Psoas muscle (tissue), 8 donors: ENCODE results near the gene EXOC7. TPM values are rescaled to one million over a fixed set of nuclear protein-coding genes. Genes with fewer than 3 reads are reported as not detected.

ENCODE experiments used
- ATAC-seq, 4 donors: fragments of 200-7000 bp; cut with Tn5 transposase; one replicate each; pipeline ENCODE4 v1.9.1; 2020; ENCODE audit warnings: moderate library complexity in 3 of 4, mild to moderate bottlenecking in 2 of 4
- DNase-seq, 2 donors: peaks; one replicate each; pipeline ENCODE4 v3.0.0-alpha.2; 2020
- H3K27ac ChIP-seq: fragments of 200-600 bp; one replicate; pipeline ENCODE4 v1.8.0; 2022
- H3K27me3 ChIP-seq, 3 donors: fragments of 200-600 bp in 1 of 3; one replicate each; pipeline versions ENCODE4 v1.6.1 to v1.8.0; 2013 to 2022; ENCODE audit warnings: low read length in 2 of 3, mild to moderate bottlenecking in 2 of 3, moderate library complexity in 1 of 3; ENCODE audit not compliant: insufficient read depth in 3 of 3
- H3K36me3 ChIP-seq, 2 donors: fragments of 200-600 bp in 1 of 2; one replicate each; pipeline versions ENCODE4 v1.6.1 to v1.8.0; 2013 to 2022; ENCODE audit warnings: low read depth in 1 of 2, mild to moderate bottlenecking in 1 of 2, moderate library complexity in 1 of 2; ENCODE audit not compliant: insufficient read depth in 1 of 2
- H3K4me1 ChIP-seq: fragments of 200-600 bp; one replicate; pipeline ENCODE4 v1.8.0; 2022
- H3K4me3 ChIP-seq: fragments of 200-600 bp; one replicate; pipeline ENCODE4 v1.8.0; 2022; ENCODE audit warnings: mild to moderate bottlenecking
- H3K9me3 ChIP-seq: fragments of 200-600 bp; one replicate; pipeline ENCODE4 v1.8.0; 2022
- CTCF ChIP-seq: fragments of 200-600 bp; IDR thresholded peaks from one replicate; pipeline ENCODE4 v1.8.0; 2022; ENCODE audit warnings: antibody characterized with exemption
- WGBS, 3 donors: extraction: QIAGEN DNeasy Blood & Tissue Kit; methylation state at CpG; one replicate each; pipeline versions ENCODE4 v1.1.6 to v1.1.7; 2013; 5-methylcytosine and 5-hydroxymethylcytosine counted together
- intact Hi-C, 2 donors: fragments of 100-400 bp; cut with DNase I; formaldehyde crosslinking; loops; one replicate each; pipeline versions ENCODE4 v1.11.0 to v1.14.2; 2022
- polyA plus RNA-seq, 3 donors: library from polyadenylated mRNA; stranded (reverse); fragments of 200-250 nt; gene quantifications; one replicate each; pipeline ENCODE4 v1.2.3, GENCODE V29; 2013
- total RNA-seq, 4 donors: library from RNA; stranded (reverse); fragmentation: NEBNext Ultra II Directional in 2 of 4; extraction: Animal tissue kit (Norgen Biotek cat#: 25700) in 2 of 4; gene quantifications; one replicate each; pipeline versions ENCODE4 v1.2.1 to v1.2.4, GENCODE V29; 2021 to 2023
- donor health status: healthy with polysubstance abuse.
- donor health status: DM: no; HTN: no; CAD: no; lungs with moderate emphysema.
- donor health status: Bipolar disorder and iron deficiency.
- donor health status: healthy.
- donor health status: DM: yes; HTN: yes; CAD: no.
- donor health status: DM: no; HTN: no; CAD: no.
- donor health status: DM: no; HTN: no; CAD: no.
- donor health status: DM: yes; HTN: yes; CAD: no.

Gene EXOC7
- total and polyA plus RNA-seq, 7 donors = 26.3 to 61.0 (median 56.0) TPM

GRCh38 chr17:76085731-76086366 is 17.7 kb downstream of the EXOC7 start:
- Histone ChIP-seq H3K27me3 (no peaks in the 10 kb centered on the region), H3K4me1 (no peaks in the 10 kb centered on the region), H3K27ac (no peak overlapping the region), H3K36me3 (peaks cover 5 to 86% of the 10 kb centered on the region in 2 donors), H3K9me3 (no peaks in the 10 kb centered on the region), H3K4me3 (no peak overlapping the region)
- TF ChIP-seq CTCF = no peak
- ATAC-seq (no peak), DNase-seq (no peak)
- 91 to 92% (median 91%) methylated on average over 13 of the region's 13 CpGs for WGBS, 3 donors
- intact Hi-C loops = no loop called here

- intact Hi-C loops = no loop called here
- no peak overlapping the region for H3K4me3 ChIP-seq
These were observed 18.4 kb downstream of the EXOC7 start for GRCh38 chr17:76085066-76085730.

GRCh38 chr17:76083536-76084182 is 19.9 kb downstream of the EXOC7 start:
- Histone ChIP-seq H3K27ac (no peak overlapping the region), H3K36me3 (peaks cover 5 to 64% of the 10 kb centered on the region in 2 donors), H3K4me3 (no peak overlapping the region), H3K27me3 (peaks cover 0 to 8% (median 0%) of the 10 kb centered on the region in 3 donors), H3K9me3 (no peaks in the 10 kb centered on the region), H3K4me1 (no peaks in the 10 kb centered on the region)
- no peak for TF ChIP-seq CTCF
- 82 to 88% (median 82%) methylated on average over 15 of the region's 15 CpGs for WGBS, 3 donors
- ATAC-seq (no peak), DNase-seq (no peak)
- intact Hi-C loops = no loop called here

More at GRCh38 chr17:76085066-76085730, 18.4 kb downstream of the EXOC7 start:
- Histone ChIP-seq H3K27me3 (no peaks in the 10 kb centered on the region), H3K27ac (no peak overlapping the region), H3K4me1 (no peaks in the 10 kb centered on the region), H3K36me3 (peaks cover 5 to 80% of the 10 kb centered on the region in 2 donors), H3K9me3 (no peaks in the 10 kb centered on the region)
- WGBS, 3 donors = 80 to 86% (median 82%) methylated on average over 17 of the region's 17 CpGs
- ATAC-seq (no peak), DNase-seq (no peak)
- no peak for TF ChIP-seq CTCF

- ATAC-seq (no peak), DNase-seq (no peak)
- H3K4me1 ChIP-seq = no peaks in the 10 kb centered on the region
- no peaks in the 10 kb centered on the region for H3K9me3 ChIP-seq
- WGBS, 3 donors = 82 to 84% (median 83%) methylated on average over 20 of the region's 20 CpGs
- peaks cover 0 to 17% (median 3%) of the 10 kb centered on the region in 3 donors for H3K27me3 ChIP-seq
- no peak for TF ChIP-seq CTCF
- peaks cover 3 to 54% of the 10 kb centered on the region in 2 donors for H3K36me3 ChIP-seq
- no peak overlapping the region for H3K27ac ChIP-seq
- intact Hi-C loops = no loop called here
- no peak overlapping the region for H3K4me3 ChIP-seq
These were observed 21.0 kb downstream of the EXOC7 start for GRCh38 chr17:76082326-76083251.
